ENCODE results near the gene HSPA14.

GRCh38 chr10:14911801-14912200 lies 73.7 kb downstream of the HSPA14 start:
- no peak for TF ChIP-seq CTCF (conservative IDR thresholded peaks at IDR 0.05 in 1 of 2, IDR thresholded peaks at IDR 0.05 in 1 of 2; ENCODE audit: low read depth in 1 of 2, low read length in 2 of 2)
- no peak for TF ChIP-seq EZH2 (IDR thresholded peaks at IDR 0.05; ENCODE audit: low read length, missing control alignments)
